GM21529 (cell line): ENCODE data around the gene SMURF1.
"Not testable (repeated sequence)": the region's sequence is repeated elsewhere in the genome, so short reads cannot be mapped to it uniquely, and the experiment has no call there.

Experiments
- ATAC-seq: cut with Tn5 transposase; IDR thresholded peaks from one replicate; pipeline ENCODE4 v1.9.1; 2021; ENCODE audit not compliant: unreplicated experiment

The SMURF1 gene

GRCh38 chr7:99143853-99144672, at the start of gene SMURF1:
Gene SMURF1 (minus strand): TSS chr7:99144108. CDS start chr7:99143780, 328 bp downstream.
- peak; percentile 74 for ATAC-seq

DNA sequence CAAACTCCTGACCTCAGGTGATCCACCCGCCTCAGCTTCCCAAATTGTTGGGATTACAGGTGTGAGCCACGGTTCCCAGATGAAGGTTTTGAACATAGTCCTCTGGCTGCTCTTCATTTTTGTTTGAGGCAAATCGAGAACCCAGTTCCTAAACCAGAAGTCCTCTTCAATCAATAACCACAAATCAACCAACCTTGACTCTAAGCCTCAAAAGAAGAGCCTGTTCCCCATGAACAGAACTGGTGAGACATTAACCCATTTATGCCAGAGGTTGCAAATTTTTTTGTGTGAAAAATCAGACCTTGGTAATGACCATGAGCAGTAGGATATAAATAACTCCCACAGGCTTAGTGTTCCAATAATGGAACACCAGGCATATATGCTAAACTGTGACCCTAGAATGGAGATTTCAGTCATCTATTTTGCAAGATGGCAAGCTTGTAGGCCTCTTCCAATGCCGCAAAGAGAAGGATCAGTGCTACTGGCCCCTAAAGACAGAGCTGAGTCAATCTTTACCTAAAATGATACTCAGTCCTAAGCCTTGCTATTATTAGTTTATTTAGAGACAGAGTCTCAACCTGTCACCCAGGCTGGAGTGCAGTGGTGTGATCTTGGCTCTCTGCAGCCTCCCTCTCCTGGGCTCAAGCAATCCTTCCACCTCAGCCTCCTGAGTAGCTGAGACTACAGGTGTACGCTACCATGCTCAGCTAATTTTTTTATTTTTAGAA, 48.1 kb upstream of the SMURF1 start:
- ATAC-seq = no peak

GRCh38 chr7:99190359-99191009, 46.6 kb upstream of the SMURF1 start:
- ATAC-seq = no peak

- no peak for ATAC-seq
These were observed 45.3 kb upstream of the SMURF1 start for GRCh38 chr7:99189222-99189621.

- ATAC-seq = no peak
These were observed 44.3 kb upstream of the SMURF1 start for GRCh38 chr7:99188221-99188620.

- no peak for ATAC-seq
These were observed 40.8 kb upstream of the SMURF1 start for GRCh38 chr7:99184532-99185218.

DNA sequence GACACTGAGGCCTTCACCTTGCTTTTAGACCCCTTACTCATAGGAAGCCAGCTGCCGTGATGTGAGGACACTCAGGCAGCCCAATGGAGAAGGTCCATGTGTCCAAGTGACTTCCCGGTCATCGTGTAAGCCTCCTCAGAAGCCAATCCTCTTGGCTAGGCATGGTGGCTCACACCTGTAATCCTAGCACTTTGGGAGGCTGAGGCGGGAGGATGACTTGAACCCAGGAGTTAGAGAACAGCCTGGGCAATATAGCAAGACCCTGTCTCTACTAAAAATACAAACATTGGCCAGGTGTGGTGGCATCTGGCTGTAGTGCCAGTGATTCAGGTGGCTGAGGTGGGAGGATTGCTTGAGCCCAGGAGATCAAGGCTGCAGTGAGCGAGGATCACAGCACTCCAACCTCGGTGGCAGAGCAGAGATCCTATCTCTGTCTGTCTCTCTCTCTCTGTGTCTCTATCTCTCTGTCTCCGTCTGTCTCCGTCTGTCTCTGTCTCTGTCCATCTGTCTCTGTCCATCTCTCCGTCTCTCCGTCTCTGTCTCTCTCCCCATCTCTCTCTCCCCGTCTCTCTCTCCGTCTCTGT, 36.3 kb upstream of the SMURF1 start:
- ATAC-seq = no peak

DNA sequence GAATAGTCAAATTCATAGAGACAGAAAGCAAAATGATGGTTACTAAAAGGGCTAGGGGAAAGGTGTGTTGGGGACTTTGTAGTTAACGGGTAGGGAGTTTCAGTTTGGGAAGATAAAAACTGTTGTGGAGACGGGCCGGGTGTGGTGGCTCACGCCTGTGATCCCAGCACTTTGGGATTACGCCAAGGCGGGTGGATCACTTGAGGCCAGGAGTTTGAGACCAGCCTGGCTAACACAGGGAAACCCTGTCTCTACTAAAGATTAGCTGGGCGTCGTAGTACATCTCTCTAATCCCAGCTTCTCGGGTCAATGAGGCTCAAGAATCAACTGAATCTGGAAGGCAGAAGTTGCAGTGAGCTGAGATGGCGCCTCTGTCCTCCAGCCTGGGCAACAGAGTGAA, 33.3 kb upstream of the SMURF1 start:
- ATAC-seq = no peak

DNA sequence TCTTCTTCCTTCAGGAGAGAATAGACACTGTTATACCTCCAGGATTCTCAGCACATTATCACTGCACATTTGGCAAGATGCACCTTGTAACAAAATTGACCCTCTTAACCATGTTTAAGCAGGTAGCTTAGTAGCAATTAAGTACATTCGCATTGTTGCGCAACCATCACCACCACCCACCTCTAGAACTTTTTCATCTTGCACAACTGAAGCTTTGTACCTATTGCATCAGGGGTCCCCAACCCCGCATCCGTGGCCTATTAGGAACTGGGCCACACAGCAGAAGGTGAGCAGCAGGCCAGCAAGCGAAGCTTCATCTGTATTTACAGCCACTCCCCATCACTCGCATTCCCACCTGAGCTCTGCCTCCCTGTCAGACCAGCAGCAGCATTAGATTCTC, 29.9 kb upstream of the SMURF1 start:
- ATAC-seq = no peak

GRCh38 chr7:99171731-99172130, 27.8 kb upstream of the SMURF1 start:
- ATAC-seq = no peak

GRCh38 chr7:99170730-99171074, 26.8 kb upstream of the SMURF1 start:
- ATAC-seq = no peak

DNA sequence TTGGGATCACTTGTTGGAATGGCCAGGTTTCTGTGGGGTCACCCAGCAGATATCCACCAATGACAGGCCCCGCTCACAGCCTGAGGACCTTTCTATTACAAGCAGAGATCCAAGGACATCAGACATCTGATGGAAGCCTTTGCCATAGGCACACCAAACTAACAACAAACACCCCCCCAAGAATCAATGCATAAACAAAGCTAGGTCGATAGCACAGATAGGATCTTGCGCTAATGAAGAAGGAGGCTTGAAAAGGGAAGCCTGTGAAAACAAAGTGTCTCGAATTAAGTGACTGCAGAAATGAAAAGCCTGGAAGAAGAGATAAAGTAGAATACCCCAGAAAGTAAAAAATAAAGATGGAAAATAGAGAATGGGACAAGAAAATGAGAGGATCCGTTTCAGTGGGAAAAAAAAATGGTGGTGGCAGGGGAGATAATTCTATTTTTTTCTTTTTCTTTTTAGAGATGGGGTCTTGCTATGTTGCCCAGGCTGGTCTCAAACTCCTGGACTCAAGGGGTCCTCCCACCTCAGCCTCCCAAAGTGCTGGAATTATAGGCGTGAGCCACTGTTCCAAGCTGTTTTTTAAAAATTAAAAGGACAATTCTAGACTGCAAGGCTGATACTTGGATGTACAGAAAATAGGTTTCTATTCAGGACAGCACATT, 26.3 kb upstream of the SMURF1 start:
- no peak for ATAC-seq

GRCh38 chr7:99167072-99167471, 23.2 kb upstream of the SMURF1 start:
- ATAC-seq = no peak

DNA sequence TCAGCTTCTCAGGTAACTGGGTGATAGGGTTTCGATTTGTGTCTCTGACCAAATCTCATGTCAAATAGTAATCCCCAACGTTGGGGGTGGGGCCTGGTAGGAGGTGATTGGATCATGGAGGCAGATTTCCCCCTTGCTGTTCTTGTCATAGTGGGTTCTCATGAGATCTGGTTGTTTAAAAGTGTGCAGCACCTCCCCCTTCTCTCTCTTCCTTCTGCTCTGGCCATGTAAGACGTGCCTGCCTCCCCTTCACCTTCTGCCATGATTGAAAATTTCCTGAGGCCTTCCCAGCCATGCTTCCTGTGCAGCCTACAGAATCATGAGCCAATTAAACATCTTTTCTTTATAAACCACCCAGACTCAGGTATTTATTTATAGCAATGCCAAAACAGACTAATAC, 21.9 kb upstream of the SMURF1 start:
- no peak for ATAC-seq

- not testable (repeated sequence) for ATAC-seq
These were observed 19.8 kb upstream of the SMURF1 start for GRCh38 chr7:99163669-99164068.

DNA sequence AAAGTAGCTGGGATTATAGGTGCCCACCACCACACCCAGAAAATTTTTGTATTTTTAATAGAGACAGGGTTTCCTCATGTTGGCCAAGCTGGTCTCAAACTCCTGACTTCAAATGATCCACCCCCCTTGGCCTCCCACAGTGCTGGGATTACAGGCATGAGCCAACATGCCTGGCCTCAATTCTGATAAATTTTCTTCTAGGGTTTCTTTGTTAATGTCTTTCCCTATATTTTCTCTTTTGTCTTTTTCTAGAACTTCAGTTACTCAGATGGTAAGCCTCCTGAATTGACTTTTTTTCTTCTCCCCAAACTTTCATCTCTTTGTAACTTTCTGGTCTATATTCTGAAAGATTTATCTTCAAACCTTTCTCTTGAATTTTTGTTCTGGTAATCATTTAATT, 12.7 kb upstream of the SMURF1 start:
- no peak for ATAC-seq

DNA sequence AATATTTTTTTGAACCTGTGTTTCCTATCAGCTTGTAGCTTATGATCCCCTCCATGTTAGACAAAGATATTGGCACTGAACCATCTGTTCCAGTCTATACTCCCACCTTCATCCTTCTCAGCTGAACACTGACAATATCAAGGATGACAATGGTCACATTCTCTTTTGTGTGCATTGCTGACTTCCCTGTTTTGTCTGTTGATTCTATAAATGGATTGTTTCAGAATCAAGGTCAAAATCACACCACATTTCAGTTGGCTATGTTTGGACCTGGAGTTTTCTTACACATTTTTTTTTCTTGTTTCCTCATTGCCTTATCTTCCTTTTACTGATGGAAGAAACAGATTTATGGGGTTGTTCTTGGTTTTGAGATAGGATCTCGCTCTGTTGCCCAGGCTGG, 11.3 kb upstream of the SMURF1 start:
- ATAC-seq = no peak

DNA sequence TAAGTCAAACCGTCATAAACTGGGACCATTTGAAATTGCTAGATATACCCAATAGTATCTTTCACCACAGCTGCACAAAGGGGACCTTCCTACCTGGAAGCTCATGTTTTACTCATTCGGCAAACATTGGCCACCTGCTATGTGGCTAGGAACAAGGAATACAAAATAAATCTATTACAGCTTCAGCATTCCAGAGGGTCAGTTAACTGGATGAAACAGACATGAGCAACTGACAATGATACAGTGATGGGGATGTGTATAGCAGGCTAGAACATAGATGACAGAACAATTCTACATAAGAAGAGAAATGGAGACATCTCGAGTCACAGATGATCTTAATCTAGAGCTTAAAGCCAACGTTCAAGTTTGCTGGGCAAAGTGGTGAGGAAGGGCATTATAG, 3.1 kb upstream of the SMURF1 start:
- no peak for ATAC-seq

- ATAC-seq = peak; percentile 34
These were observed 421 bp downstream of the SMURF1 start for GRCh38 chr7:99143521-99143852.

DNA sequence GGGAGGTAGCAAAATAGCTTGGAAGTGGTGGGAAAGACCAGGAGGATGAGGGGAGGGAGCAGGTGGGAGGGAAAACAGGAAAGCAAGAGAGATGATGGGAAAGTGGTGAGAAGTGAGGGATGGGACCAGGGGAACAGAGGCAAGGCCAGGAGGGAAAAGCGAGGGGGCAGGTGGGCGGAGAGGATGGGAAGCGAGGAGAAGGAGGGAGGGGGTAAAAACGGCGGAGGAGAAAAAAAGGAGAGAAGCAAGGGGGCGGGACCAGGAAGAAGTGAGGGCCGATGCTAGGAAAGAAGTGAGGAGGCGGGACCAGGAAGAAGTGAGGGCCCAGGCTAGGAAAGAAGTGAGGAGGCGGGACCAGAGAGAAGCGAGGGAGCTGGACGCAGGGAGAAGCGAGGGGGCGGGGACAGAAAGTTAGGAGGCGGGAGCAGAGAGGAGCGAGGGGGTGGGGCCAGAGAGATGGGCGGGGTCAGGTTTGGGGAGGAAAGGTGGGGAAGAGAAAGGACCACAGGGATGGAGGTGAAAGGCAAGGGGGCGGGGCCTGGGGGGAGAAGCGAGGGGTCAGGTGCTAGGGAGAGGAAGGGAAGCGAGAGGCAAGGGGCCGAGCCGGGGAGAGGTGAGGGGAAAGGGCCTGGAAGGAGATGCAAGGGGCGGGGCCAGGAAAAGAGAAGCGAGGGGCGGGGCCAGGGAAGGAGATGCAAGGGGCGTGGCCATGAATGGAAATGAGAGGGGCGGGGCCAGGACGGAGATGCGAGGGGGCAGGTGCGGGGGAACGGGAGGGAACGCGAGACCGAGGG, 984 bp downstream of the SMURF1 start:
- no peak for ATAC-seq
